ENCODE measurements around the gene VOPP1.

GRCh38 chr7:55570939-55571338, 1.4 kb downstream of the VOPP1 start:
- TF ChIP-seq TAF1 (IDR thresholded peaks at IDR 0.05; ENCODE audit: low read depth) (no peak), RAD21 (IDR thresholded peaks at IDR 0.05; ENCODE audit: low read depth) (no peak), YY1 (IDR thresholded peaks at IDR 0.05; ENCODE audit: low read depth) (no peak), ZBTB7A (IDR thresholded peaks at IDR 0.05; ENCODE audit: low read depth) (no peak), CREB1 (IDR thresholded peaks at IDR 0.05; ENCODE audit: low read depth) (no peak), FOXM1 (IDR thresholded peaks at IDR 0.05; ENCODE audit: borderline replicate concordance, low read depth) (no peak)
